ENCODE data around the gene INHBA. TPM values are rescaled to one million over a fixed set of nuclear protein-coding genes. Genes with fewer than 3 reads are reported as not detected.

The INHBA gene
- total RNA-seq, 3 donors from 2014 or later = 0.59 to 2.0 (median 0.64) TPM

DNA sequence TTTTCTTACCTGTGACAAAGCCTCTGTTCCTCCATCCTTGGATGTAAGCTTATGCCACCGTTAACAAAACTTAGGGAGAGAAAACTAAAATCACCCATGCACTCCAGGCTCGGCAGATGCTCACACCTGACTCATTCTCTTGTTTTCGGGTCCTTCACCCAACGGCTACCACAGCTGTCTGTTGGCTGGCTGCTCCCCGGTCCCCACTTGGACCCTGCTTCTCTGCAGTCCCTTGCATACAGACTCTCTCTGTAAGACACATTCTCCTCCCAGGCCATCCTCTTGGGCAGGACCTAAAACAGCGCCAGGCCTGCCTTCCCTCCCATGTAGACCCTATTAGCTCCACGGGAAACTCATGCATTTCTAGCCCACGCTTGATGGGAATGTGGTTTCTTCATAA, 12.1 kb upstream of the INHBA start:
- no peaks in the 10 kb centered on the region for H3K27me3 ChIP-seq
- TF ChIP-seq, protein P1, sequence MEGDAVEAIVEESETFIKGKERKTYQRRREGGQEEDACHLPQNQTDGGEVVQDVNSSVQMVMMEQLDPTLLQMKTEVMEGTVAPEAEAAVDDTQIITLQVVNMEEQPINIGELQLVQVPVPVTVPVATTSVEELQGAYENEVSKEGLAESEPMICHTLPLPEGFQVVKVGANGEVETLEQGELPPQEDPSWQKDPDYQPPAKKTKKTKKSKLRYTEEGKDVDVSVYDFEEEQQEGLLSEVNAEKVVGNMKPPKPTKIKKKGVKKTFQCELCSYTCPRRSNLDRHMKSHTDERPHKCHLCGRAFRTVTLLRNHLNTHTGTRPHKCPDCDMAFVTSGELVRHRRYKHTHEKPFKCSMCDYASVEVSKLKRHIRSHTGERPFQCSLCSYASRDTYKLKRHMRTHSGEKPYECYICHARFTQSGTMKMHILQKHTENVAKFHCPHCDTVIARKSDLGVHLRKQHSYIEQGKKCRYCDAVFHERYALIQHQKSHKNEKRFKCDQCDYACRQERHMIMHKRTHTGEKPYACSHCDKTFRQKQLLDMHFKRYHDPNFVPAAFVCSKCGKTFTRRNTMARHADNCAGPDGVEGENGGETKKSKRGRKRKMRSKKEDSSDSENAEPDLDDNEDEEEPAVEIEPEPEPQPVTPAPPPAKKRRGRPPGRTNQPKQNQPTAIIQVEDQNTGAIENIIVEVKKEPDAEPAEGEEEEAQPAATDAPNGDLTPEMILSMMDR (IDR thresholded peaks at IDR 0.05) = no peak
- TF ChIP-seq POLR2AphosphoS5 (IDR thresholded peaks at IDR 0.05) = no peak
- TF ChIP-seq POLR2A (IDR thresholded peaks at IDR 0.05) = no peak
- H3K4me3 ChIP-seq = no peak overlapping the region
- H3K36me3 ChIP-seq = no peaks in the 10 kb centered on the region
- intact Hi-C loops (cut with DNase I; ENCODE audit: low total_unique reads) = no loop called here
- H3K9me3 ChIP-seq = no peaks in the 10 kb centered on the region
- no peaks in the 10 kb centered on the region for H3K4me1 ChIP-seq
- DNase-seq (ENCODE audit: low spot score in 2 of 2) = no peak
- no peak overlapping the region for H3K27ac ChIP-seq

DNA sequence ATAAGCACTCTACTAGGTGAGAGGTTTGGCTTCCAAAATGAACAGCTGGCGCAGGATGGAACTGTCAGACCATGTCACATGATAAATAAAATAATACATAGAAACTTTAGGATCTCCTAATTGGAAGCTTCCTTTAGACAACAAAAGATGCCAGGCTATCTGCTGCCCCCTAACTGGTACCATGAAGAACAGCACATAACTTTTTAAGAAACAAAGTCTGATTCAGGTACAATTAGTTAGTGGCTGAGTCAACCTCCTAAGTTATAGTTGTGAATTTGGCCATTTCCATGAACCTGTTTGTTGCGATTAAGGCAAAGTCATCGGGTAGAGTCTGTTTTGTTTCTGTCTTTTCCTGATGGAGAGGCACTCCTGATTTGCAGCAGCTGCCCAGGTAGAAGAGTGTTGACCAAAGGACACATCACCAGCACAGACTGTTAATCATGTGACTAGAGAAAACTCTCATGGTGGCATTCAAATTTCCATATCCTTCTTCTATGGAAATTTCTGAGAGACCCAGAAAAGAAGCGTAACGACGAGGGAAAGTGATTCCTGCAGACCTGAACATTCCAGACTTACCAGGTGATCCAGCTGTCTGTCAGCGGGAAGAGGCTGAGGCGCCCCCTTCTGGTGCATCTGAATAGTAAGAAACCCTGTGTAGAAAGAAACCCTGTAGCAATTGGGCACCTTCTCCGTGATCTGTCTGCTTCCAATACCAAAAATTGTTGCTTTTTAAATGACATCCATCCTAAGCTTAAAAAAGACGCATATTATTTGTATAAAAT, 8.6 kb upstream of the INHBA start:
- Histone ChIP-seq H3K27me3 (no peaks in the 10 kb centered on the region), H3K4me1 (no peaks in the 10 kb centered on the region), H3K9me3 (no peaks in the 10 kb centered on the region), H3K27ac (no peak overlapping the region), H3K36me3 (no peaks in the 10 kb centered on the region), H3K4me3 (no peak overlapping the region)
- TF ChIP-seq POLR2A (IDR thresholded peaks at IDR 0.05) (no peak), POLR2AphosphoS5 (IDR thresholded peaks at IDR 0.05) (no peak)
- TF ChIP-seq, protein P1 (IDR thresholded peaks at IDR 0.05) = peak in 1 of 3 donors; percentile 26
- no peak for DNase-seq (ENCODE audit: low spot score in 2 of 2)
- intact Hi-C loops (cut with DNase I; ENCODE audit: low total_unique reads) = no loop called here

DNA sequence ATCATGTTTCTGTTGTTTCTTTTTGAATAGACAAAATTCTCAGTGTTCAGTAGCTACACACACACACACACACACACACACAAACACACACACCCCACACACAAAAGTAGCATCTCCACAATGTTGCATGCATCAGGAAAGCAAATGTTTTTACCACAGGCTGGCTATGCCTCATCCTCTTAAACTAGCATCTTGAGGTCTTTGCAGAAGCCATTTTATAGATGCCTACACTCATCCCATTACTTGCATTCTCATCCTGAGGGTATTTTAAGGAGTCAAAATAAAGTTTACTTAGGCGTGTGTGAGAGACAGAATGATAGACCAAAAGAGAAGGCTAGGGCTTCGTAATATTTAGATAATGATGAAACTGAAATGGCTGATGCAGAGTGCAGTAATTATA, 7.9 kb upstream of the INHBA start:
- Histone ChIP-seq H3K4me3 (no peak overlapping the region), H3K9me3 (no peaks in the 10 kb centered on the region), H3K27ac (no peak overlapping the region), H3K36me3 (no peaks in the 10 kb centered on the region), H3K4me1 (peaks cover 0 to 2% of the 10 kb centered on the region in 2 donors), H3K27me3 (no peaks in the 10 kb centered on the region)
- no peak for DNase-seq (ENCODE audit: low spot score in 2 of 2)
- TF ChIP-seq POLR2AphosphoS5 (IDR thresholded peaks at IDR 0.05) (no peak), POLR2A (IDR thresholded peaks at IDR 0.05) (no peak)
- TF ChIP-seq, protein P1 (IDR thresholded peaks at IDR 0.05) = no peak
- intact Hi-C loops (cut with DNase I; ENCODE audit: low total_unique reads) = no loop called here

DNA sequence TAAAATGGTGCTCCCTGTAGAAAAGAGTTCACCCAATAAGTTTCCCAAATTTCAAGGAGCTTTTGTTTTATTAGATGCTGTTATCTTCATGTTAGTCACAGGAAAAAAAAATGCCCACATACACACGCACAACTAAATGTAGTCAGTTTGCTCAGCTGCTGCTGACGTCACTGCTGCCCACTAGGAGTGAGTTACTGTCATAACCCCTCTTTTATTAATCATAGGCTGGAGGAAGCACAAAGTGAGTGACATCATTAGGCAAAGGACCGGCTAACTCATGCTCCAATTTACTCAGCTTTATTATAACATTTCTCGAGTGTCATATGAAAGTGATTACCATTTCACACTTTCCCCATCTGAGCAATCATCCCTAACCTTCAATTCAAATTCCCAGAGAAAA, 6.7 kb upstream of the INHBA start:
- Histone ChIP-seq H3K4me3 (no peak overlapping the region), H3K36me3 (no peaks in the 10 kb centered on the region), H3K9me3 (no peaks in the 10 kb centered on the region), H3K27ac (no peak overlapping the region), H3K27me3 (no peaks in the 10 kb centered on the region), H3K4me1 (peaks cover 0 to 3% of the 10 kb centered on the region in 2 donors)
- DNase-seq (ENCODE audit: low spot score in 2 of 2) = no peak
- intact Hi-C loops (cut with DNase I; ENCODE audit: low total_unique reads) = no loop called here
- TF ChIP-seq POLR2AphosphoS5 (IDR thresholded peaks at IDR 0.05) (no peak), POLR2A (IDR thresholded peaks at IDR 0.05) (no peak)
- TF ChIP-seq, protein P1 (IDR thresholded peaks at IDR 0.05) = no peak

DNA sequence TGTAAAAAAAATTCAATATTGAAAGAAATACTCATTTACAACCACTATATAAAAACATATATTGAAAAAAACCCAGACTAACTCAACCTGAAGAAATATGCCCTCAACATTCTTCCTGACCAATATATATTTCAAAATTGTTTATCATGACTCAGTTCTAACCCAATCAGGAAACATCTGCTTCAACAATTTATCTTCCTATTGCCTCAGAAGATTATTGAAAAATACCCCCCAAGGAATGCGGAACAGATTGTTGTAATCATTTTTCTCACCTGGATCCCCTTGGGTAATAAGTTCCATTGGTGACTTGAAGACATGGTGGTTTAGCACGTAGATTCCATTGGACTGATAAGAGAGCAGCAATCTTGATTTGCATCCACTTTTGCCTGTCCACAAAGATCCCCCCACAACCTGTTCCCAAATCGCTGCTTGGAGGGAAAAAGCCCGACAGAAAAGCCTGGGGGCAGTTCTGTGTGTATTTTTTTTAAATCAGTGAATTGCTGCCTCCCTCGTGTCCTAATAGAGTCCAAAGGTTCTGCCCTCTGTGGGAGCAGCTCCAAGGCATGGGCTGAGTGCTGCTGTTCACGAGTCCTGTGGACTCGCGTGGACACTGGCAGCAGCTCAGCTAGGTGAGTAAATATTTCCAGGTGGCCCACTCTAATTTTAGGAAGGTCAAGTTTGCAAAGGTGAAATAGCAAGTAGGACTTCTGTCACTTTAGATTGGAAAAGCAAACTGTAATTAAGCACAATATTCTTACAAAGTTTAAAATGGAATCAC, 5.9 kb upstream of the INHBA start:
- no peaks in the 10 kb centered on the region for H3K9me3 ChIP-seq
- intact Hi-C loops (cut with DNase I; ENCODE audit: low total_unique reads) = no loop called here
- H3K27me3 ChIP-seq = no peaks in the 10 kb centered on the region
- no peak for DNase-seq (ENCODE audit: low spot score in 2 of 2)
- H3K36me3 ChIP-seq = no peaks in the 10 kb centered on the region
- peaks cover 0 to 3% of the 10 kb centered on the region in 2 donors for H3K4me1 ChIP-seq
- TF ChIP-seq POLR2A (IDR thresholded peaks at IDR 0.05) = no peak
- TF ChIP-seq, protein P1 (IDR thresholded peaks at IDR 0.05) = no peak
- TF ChIP-seq POLR2AphosphoS5 (IDR thresholded peaks at IDR 0.05) = no peak
- H3K4me3 ChIP-seq = no peak overlapping the region
- no peak overlapping the region for H3K27ac ChIP-seq

All from breast epithelium (tissue), 4 donors.